Rectal smooth muscle tissue (tissue), 1 donor: ENCODE results near the gene OLIG2.

Experiments used
- H3K27ac ChIP-seq: one replicate; pipeline ENCODE4 v1.7.0; 2013; ENCODE audit warnings: low read depth, low read length, inconsistent platforms
- H3K27me3 ChIP-seq: one replicate; pipeline ENCODE4 v1.7.0; 2013; ENCODE audit warnings: low read length; ENCODE audit not compliant: control insufficient read depth, insufficient read depth
- H3K36me3 ChIP-seq: one replicate; pipeline ENCODE4 v1.7.0; 2013; ENCODE audit warnings: low read length; ENCODE audit not compliant: control insufficient read depth, insufficient read depth
- H3K4me1 ChIP-seq: one replicate; pipeline ENCODE4 v1.7.0; 2013; ENCODE audit warnings: low read length; ENCODE audit not compliant: control insufficient read depth, insufficient read depth
- H3K4me3 ChIP-seq: one replicate; pipeline ENCODE4 v1.7.0; 2013; ENCODE audit warnings: low read length
- H3K9ac ChIP-seq: one replicate; pipeline ENCODE4 v1.7.0; 2013; ENCODE audit warnings: low read length

Gene OLIG2

DNA sequence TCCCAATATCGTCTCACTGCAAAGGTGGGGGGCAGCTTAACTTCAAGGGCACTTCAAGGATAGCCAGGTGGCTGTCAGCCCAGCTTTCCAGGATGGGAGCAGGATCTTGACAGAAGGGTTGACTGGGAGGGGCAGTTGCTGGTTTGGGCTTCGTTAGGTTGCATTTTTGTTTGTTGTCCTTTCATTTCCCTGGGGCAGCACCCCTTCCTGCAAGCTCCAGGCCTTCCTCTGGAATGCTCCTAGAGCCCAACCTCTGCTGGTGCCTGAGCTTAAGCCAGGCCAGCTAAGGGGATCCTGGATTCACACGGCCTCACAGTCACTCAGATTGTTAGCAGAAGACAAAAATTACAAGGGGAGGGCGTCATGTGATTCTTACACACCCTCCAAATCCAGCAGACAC is 4.1 kb upstream of the OLIG2 start:
- no peaks in the 10 kb centered on the region for H3K4me1 ChIP-seq
- H3K4me3 ChIP-seq: no peak overlapping the region
- no peak overlapping the region for H3K27ac ChIP-seq
- H3K27me3 ChIP-seq: peaks cover 44% of the 10 kb centered on the region
- no peak overlapping the region for H3K9ac ChIP-seq
- no peaks in the 10 kb centered on the region for H3K36me3 ChIP-seq

DNA sequence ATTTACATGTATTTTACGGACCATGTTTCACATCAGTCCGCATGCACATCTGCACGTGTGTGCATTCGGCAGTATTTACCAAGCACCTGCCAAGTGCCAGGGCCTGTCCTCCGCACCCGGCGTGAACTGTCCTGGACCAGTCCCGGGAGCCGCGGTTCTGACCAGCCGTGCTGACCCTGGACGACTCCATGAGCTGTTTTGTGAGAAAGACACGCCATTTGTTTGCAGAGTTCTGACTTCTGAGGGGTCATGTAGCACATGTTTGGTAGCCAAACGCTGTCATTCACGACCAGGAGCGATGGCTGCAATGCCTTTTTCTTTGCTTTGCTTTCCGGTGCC is 3.3 kb upstream of the OLIG2 start:
- Histone ChIP-seq H3K4me1 (no peaks in the 10 kb centered on the region), H3K36me3 (no peaks in the 10 kb centered on the region), H3K9ac (no peak overlapping the region), H3K27me3 (peaks cover 51% of the 10 kb centered on the region), H3K27ac (no peak overlapping the region), H3K4me3 (no peak overlapping the region)

- H3K9ac ChIP-seq: no peak overlapping the region
- H3K4me1 ChIP-seq: no peaks in the 10 kb centered on the region
- peaks cover 53% of the 10 kb centered on the region for H3K27me3 ChIP-seq
Measured at GRCh38 chr21:33022828-33023573, 2.7 kb upstream of the OLIG2 start.

GRCh38 chr21:33023574-33024200 is 2.0 kb upstream of the OLIG2 start:
- H3K27me3 ChIP-seq: peaks cover 57% of the 10 kb centered on the region
- no peak overlapping the region for H3K4me3 ChIP-seq
- no peak overlapping the region for H3K9ac ChIP-seq
- no peaks in the 10 kb centered on the region for H3K4me1 ChIP-seq
- no peaks in the 10 kb centered on the region for H3K36me3 ChIP-seq
- no peak overlapping the region for H3K27ac ChIP-seq

More at GRCh38 chr21:33022828-33023573, 2.7 kb upstream of the OLIG2 start:
- H3K27ac ChIP-seq: no peak overlapping the region
- no peaks in the 10 kb centered on the region for H3K36me3 ChIP-seq
- H3K4me3 ChIP-seq: no peak overlapping the region

GRCh38 chr21:33024201-33025103 is 1.3 kb upstream of the OLIG2 start:
- Histone ChIP-seq H3K4me3 (no peak overlapping the region), H3K27me3 (peaks cover 56% of the 10 kb centered on the region), H3K4me1 (no peaks in the 10 kb centered on the region), H3K27ac (no peak overlapping the region), H3K36me3 (no peaks in the 10 kb centered on the region), H3K9ac (no peak overlapping the region)

DNA sequence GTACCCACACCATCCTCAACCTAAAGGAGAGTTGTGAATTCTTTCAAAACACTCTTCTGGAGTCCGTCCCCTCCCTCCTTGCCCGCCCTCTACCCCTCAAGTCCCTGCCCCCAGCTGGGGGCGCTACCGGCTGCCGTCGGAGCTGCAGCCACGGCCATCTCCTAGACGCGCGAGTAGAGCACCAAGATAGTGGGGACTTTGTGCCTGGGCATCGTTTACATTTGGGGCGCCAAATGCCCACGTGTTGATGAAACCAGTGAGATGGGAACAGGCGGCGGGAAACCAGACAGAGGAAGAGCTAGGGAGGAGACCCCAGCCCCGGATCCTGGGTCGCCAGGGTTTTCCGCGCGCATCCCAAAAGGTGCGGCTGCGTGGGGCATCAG is 638 bp upstream of the OLIG2 start:
- H3K9ac ChIP-seq: no peak overlapping the region
- no peaks in the 10 kb centered on the region for H3K4me1 ChIP-seq
- H3K27me3 ChIP-seq: peaks cover 53% of the 10 kb centered on the region
- no peak overlapping the region for H3K4me3 ChIP-seq
- no peaks in the 10 kb centered on the region for H3K36me3 ChIP-seq
- H3K27ac ChIP-seq: no peak overlapping the region

DNA sequence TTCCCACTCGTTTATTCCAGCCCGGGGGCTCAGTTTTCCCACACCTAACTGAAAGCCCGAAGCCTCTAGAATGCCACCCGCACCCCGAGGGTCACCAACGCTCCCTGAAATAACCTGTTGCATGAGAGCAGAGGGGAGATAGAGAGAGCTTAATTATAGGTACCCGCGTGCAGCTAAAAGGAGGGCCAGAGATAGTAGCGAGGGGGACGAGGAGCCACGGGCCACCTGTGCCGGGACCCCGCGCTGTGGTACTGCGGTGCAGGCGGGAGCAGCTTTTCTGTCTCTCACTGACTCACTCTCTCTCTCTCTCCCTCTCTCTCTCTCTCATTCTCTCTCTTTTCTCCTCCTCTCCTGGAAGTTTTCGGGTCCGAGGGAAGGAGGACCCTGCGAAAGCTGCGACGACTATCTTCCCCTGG is 716 bp downstream of the OLIG2 start:
- peaks cover 46% of the 10 kb centered on the region for H3K27me3 ChIP-seq
- H3K9ac ChIP-seq: no peak overlapping the region
- no peaks in the 10 kb centered on the region for H3K4me1 ChIP-seq
- no peak overlapping the region for H3K27ac ChIP-seq
- H3K4me3 ChIP-seq: no peak overlapping the region
- no peaks in the 10 kb centered on the region for H3K36me3 ChIP-seq

DNA sequence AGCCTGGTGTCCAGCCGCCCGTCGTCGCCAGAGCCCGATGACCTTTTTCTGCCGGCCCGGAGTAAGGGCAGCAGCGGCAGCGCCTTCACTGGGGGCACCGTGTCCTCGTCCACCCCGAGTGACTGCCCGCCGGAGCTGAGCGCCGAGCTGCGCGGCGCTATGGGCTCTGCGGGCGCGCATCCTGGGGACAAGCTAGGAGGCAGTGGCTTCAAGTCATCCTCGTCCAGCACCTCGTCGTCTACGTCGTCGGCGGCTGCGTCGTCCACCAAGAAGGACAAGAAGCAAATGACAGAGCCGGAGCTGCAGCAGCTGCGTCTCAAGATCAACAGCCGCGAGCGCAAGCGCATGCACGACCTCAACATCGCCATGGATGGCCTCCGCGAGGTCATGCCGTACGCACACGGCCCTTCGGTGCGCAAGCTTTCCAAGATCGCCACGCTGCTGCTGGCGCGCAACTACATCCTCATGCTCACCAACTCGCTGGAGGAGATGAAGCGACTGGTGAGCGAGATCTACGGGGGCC is 1.2 kb downstream of the OLIG2 start:
- H3K36me3 ChIP-seq: no peaks in the 10 kb centered on the region
- no peaks in the 10 kb centered on the region for H3K4me1 ChIP-seq
- H3K4me3 ChIP-seq: no peak overlapping the region
- H3K9ac ChIP-seq: no peak overlapping the region
- no peak overlapping the region for H3K27ac ChIP-seq
- peaks cover 41% of the 10 kb centered on the region for H3K27me3 ChIP-seq

- no peak overlapping the region for H3K9ac ChIP-seq
Measured at GRCh38 chr21:33027401-33028286, 1.9 kb downstream of the OLIG2 start.

DNA sequence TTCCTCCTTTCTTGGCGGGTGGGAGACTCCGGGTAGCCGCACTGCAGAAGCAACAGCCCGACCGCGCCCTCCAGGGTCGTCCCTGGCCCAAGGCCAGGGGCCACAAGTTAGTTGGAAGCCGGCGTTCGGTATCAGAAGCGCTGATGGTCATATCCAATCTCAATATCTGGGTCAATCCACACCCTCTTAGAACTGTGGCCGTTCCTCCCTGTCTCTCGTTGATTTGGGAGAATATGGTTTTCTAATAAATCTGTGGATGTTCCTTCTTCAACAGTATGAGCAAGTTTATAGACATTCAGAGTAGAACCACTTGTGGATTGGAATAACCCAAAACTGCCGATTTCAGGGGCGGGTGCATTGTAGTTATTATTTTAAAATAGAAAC is 2.5 kb downstream of the OLIG2 start:
- Histone ChIP-seq H3K9ac (no peak overlapping the region), H3K27ac (no peak overlapping the region), H3K4me1 (no peaks in the 10 kb centered on the region), H3K27me3 (peaks cover 44% of the 10 kb centered on the region), H3K36me3 (no peaks in the 10 kb centered on the region), H3K4me3 (no peak overlapping the region)

More at GRCh38 chr21:33027401-33028286, 1.9 kb downstream of the OLIG2 start:
- peaks cover 46% of the 10 kb centered on the region for H3K27me3 ChIP-seq
- no peak overlapping the region for H3K27ac ChIP-seq
- no peaks in the 10 kb centered on the region for H3K4me1 ChIP-seq
- H3K4me3 ChIP-seq: no peak overlapping the region
- H3K36me3 ChIP-seq: no peaks in the 10 kb centered on the region

DNA sequence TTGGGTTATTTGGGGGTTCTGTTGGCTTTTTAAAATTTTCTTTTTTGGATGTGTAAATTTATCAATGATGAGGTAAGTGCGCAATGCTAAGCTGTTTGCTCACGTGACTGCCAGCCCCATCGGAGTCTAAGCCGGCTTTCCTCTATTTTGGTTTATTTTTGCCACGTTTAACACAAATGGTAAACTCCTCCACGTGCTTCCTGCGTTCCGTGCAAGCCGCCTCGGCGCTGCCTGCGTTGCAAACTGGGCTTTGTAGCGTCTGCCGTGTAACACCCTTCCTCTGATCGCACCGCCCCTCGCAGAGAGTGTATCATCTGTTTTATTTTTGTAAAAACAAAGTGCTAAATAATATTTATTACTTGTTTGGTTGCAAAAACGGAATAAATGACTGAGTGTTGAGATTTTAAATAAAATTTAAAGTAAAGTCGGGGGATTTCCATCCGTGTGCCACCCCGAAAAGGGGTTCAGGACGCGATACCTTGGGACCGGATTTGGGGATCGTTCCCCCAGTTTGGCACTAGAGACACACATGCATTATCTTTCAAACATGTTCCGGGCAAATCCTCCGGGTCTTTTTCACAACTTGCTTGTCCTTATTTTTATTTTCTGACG is 3.1 kb downstream of the OLIG2 start:
- H3K27me3 ChIP-seq: peaks cover 38% of the 10 kb centered on the region
- no peaks in the 10 kb centered on the region for H3K36me3 ChIP-seq
- no peak overlapping the region for H3K9ac ChIP-seq
- H3K4me3 ChIP-seq: no peak overlapping the region
- no peak overlapping the region for H3K27ac ChIP-seq
- no peaks in the 10 kb centered on the region for H3K4me1 ChIP-seq
